Left ventricle myocardium superior (tissue), 1 donor: Measurements from ENCODE around the gene KRT81. TPM values are rescaled to one million over a fixed set of nuclear protein-coding genes. Genes with fewer than 3 reads are reported as not detected.
"Not testable (repeated sequence)": the region's sequence is repeated elsewhere in the genome, so short reads cannot be mapped to it uniquely, and the experiment has no call there.

Experiments used
- ATAC-seq: fragments of 200-7000 bp; cut with Tn5 transposase; one replicate; pipeline ENCODE4 v1.9.1; 2020; ENCODE audit warnings: mild to moderate bottlenecking, moderate library complexity
- DNase-seq: peaks from one replicate; pipeline ENCODE4 v3.0.0-alpha.2; 2020
- intact Hi-C: fragments of 100-400 bp; cut with micrococcal nuclease; formaldehyde crosslinking; loops from one replicate; pipeline ENCODE4 v1.11.0; 2022
- total RNA-seq: library from RNA; stranded (reverse); fragmentation: NEBNext Ultra II Directional; extraction: Animal tissue kit (Norgen Biotek cat#: 25700); gene quantifications from one replicate; pipeline ENCODE4 v1.2.1, GENCODE V29; 2021
- donor health status: DM: no; HTN: yes; CAD: no; lungs with severe emphysema.

Gene KRT81
- total RNA-seq, 1 donor from 2014 or later: not detected

- no peak for ATAC-seq
- intact Hi-C loops: no loop called here
- no peak for DNase-seq
Measured at GRCh38 chr12:52247622-52248540, 43.5 kb downstream of the KRT81 start.

GRCh38 chr12:52246720-52247621, 44.4 kb downstream of the KRT81 start:
- ATAC-seq: no peak
- intact Hi-C loops: no loop called here
- no peak for DNase-seq

DNA sequence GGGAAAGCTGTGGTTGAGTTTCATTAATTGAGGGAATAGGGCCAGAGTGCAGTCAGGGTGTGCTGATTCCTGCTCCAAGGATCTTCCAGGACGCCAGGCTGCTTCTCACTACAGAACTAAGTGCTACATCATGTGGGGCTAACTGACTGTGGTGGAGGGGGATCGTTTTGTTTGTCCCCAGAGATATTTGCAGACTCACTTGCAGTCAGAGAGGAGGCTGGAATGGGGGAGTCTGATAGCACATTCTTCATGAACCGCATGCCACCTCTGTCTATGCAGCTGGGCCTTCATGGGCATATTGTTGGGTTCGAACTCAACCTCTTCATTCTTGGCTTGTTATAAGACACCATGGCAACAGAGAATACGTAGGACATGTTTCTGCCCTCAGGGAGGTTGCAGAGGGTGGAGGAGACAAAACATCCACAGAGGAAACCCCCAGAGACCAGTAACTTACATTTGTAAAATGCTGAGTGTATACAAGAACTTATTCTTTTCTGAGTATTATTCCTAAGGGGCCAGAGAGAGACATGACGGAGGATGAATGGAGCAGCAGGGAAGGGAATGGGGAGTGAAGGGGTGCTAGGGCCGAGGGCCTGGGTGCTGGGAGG, 45.3 kb downstream of the KRT81 start:
- ATAC-seq: no peak
- intact Hi-C loops: no loop called here
- no peak for DNase-seq

DNA sequence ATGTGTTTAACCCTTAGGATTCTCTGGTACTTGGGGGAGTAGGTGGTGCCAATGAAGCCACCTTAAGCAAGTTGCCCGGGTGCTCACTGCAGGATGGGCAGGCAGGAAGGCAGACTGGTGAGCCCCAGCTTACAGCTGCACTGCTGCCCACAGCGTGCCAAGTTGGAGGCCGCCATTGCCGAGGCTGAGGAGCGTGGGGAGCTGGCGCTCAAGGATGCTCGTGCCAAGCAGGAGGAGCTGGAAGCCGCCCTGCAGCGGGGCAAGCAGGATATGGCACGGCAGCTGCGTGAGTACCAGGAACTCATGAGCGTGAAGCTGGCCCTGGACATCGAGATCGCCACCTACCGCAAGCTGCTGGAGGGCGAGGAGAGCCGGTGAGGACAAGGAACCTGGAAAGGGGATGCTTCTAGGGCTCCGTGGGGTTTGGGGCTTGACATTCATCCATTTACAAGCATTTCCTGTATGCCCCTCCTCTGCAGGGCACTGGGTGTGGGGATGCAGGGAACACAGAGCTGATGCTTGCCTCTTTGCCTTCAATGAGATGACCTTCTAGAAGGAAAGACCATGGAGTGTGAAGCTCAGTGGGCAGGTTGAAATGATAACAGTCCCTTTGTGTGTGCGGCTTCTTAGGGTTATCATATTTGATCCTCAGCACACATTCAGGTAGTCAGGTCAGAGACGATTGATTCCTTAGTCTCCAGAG, 45.9 kb downstream of the KRT81 start:
- intact Hi-C loops: no loop called here
- no peak for ATAC-seq
- no peak for DNase-seq

GRCh38 chr12:52244615-52244994, 46.7 kb downstream of the KRT81 start:
- intact Hi-C loops: no loop called here
- DNase-seq (no peak), ATAC-seq (no peak)

GRCh38 chr12:52243856-52244614, 47.3 kb downstream of the KRT81 start:
- DNase-seq (peak; percentile 62), ATAC-seq (peak; percentile 77)
- intact Hi-C loops: no loop called here

- DNase-seq (no peak), ATAC-seq (no peak)
- intact Hi-C loops: no loop called here
Measured at GRCh38 chr12:52243259-52243855, 48.0 kb downstream of the KRT81 start.

- intact Hi-C loops: no loop called here
- DNase-seq (no peak), ATAC-seq (no peak)
Measured at GRCh38 chr12:52242442-52243258, 48.7 kb downstream of the KRT81 start.

- ATAC-seq: no peak
- intact Hi-C loops: no loop called here
- no peak for DNase-seq
Measured at GRCh38 chr12:52241205-52241842, 50.0 kb downstream of the KRT81 start.

- ATAC-seq, intact Hi-C loops, DNase-seq: not testable (repeated sequence)
Measured at GRCh38 chr12:52240247-52240646, 51.1 kb downstream of the KRT81 start.

- intact Hi-C loops: no loop called here
- ATAC-seq (no peak), DNase-seq (no peak)
Measured at GRCh38 chr12:52239767-52240166, 51.6 kb downstream of the KRT81 start.

DNA sequence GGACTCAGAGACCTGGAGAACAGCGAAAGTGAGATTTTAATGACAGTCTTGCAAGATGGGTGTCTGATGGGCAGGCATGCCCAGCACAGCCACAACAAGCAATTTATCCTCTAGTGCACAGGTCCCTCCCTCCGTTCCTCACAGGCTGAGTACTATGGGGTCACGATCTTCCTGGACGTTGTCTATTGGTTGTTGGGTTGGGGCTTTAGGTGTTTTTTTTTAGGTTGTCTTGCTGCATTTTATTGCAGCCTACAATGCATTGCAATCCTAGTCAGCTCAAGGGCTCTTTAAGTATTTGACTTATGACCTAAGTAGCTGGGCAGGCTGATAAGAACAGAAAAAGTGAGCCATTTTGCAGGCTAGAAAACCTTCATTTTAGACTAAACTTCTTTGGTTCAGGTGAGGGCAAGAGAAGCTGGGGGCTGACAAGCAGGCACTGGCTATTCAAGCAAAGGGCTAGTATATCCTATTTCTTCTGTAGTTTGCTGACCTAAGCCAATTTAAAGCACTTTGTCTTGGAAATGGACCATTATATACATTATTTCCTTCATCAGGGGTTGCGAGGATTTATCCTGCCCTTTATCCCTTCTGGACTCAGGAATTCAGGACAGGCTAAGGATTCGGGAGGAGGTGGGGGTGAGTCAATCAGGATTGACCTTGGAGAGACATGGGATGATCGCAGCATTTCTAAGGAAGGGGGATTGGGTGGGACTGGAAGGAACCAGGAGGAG, 52.3 kb downstream of the KRT81 start:
- ATAC-seq: no peak
- intact Hi-C loops: no loop called here
- DNase-seq: no peak

- ATAC-seq: no peak
- no peak for DNase-seq
- intact Hi-C loops: no loop called here
Measured at GRCh38 chr12:52238207-52238840, 53.0 kb downstream of the KRT81 start.

GRCh38 chr12:52236386-52237050, 54.8 kb downstream of the KRT81 start:
- intact Hi-C loops: no loop called here
- no peak for ATAC-seq
- no peak for DNase-seq
